Neural cell (in vitro differentiated cells): ENCODE results near the gene PTPN21.

Source experiments
- EP300 ChIP-seq: fragments of 450-650 bp; conservative IDR thresholded peaks from 2 replicates; pipeline ENCODE4 v1.6.1; 2014; ENCODE audit warnings: antibody characterized with exemption, mild to moderate bottlenecking, moderate library complexity; ENCODE audit not compliant: poor library complexity, severe bottlenecking
- EZH2 ChIP-seq: fragments of 200-600, 300-800 bp; shearing (Covaris generic), sonication (generic); IDR thresholded peaks from 2 replicates; pipeline ENCODE4 v1.6.1; 2014; ENCODE audit warnings: antibody characterized with exemption, low read length, borderline replicate concordance, mild to moderate bottlenecking; ENCODE audit not compliant: insufficient read depth, poor library complexity, severe bottlenecking
- POLR2AphosphoS5 ChIP-seq: IDR thresholded peaks from 2 replicates; pipeline ENCODE4 v1.6.1; 2012
- TAF1 ChIP-seq: IDR thresholded peaks from 2 replicates; pipeline ENCODE4 v1.6.1; 2012; ENCODE audit warnings: low read depth
- TF ChIP-seq, protein P1 (sequence below): fragments of 450-650 bp; IDR thresholded peaks from 2 replicates; pipeline ENCODE4 v1.5.1; 2014; ENCODE audit warnings: antibody characterized with exemption, mild to moderate bottlenecking, moderate library complexity; ENCODE audit not compliant: poor library complexity, severe bottlenecking
- TF ChIP-seq, protein P2 (sequence below): IDR thresholded peaks from 2 replicates; pipeline ENCODE4 v1.6.1; 2012; ENCODE audit warnings: borderline replicate concordance

DNA sequence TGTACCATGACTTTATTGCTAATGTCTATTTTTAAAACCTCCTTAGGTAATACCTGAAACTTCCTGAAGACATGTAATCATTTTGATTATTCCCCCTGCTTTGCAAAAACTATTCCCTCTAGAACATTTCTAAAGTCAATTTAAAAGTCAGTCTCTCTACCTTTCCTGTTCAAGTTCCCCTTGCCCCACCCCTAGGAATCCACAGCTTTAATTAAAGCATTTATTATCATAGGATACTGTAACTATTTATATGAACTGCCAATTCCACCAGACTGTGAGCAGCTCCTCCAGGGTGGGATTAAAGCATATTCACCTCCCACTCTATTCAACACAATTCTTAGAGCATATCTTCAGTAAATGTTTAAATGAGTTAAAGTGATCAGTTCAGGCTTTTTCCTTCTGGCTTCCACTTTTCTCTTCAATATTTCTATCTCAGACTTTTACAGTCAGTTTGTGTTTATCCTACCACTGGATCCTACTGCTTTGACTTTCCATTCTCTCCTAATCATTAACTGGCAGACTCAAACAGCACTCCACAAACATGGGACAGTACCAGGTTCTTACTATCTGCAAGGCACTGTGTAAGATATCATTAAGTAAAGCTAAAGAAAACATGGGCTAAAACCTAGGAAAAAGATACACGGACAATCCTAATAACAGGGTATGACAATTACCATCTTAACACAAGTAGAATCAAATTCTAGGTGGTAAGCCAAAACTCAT lies 39.1 kb downstream of the PTPN21 start:
- TF ChIP-seq, protein P1, sequence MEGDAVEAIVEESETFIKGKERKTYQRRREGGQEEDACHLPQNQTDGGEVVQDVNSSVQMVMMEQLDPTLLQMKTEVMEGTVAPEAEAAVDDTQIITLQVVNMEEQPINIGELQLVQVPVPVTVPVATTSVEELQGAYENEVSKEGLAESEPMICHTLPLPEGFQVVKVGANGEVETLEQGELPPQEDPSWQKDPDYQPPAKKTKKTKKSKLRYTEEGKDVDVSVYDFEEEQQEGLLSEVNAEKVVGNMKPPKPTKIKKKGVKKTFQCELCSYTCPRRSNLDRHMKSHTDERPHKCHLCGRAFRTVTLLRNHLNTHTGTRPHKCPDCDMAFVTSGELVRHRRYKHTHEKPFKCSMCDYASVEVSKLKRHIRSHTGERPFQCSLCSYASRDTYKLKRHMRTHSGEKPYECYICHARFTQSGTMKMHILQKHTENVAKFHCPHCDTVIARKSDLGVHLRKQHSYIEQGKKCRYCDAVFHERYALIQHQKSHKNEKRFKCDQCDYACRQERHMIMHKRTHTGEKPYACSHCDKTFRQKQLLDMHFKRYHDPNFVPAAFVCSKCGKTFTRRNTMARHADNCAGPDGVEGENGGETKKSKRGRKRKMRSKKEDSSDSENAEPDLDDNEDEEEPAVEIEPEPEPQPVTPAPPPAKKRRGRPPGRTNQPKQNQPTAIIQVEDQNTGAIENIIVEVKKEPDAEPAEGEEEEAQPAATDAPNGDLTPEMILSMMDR, result no peak
- no peak for TF ChIP-seq EZH2
- TF ChIP-seq POLR2AphosphoS5, result no peak
- TF ChIP-seq, protein P2, sequence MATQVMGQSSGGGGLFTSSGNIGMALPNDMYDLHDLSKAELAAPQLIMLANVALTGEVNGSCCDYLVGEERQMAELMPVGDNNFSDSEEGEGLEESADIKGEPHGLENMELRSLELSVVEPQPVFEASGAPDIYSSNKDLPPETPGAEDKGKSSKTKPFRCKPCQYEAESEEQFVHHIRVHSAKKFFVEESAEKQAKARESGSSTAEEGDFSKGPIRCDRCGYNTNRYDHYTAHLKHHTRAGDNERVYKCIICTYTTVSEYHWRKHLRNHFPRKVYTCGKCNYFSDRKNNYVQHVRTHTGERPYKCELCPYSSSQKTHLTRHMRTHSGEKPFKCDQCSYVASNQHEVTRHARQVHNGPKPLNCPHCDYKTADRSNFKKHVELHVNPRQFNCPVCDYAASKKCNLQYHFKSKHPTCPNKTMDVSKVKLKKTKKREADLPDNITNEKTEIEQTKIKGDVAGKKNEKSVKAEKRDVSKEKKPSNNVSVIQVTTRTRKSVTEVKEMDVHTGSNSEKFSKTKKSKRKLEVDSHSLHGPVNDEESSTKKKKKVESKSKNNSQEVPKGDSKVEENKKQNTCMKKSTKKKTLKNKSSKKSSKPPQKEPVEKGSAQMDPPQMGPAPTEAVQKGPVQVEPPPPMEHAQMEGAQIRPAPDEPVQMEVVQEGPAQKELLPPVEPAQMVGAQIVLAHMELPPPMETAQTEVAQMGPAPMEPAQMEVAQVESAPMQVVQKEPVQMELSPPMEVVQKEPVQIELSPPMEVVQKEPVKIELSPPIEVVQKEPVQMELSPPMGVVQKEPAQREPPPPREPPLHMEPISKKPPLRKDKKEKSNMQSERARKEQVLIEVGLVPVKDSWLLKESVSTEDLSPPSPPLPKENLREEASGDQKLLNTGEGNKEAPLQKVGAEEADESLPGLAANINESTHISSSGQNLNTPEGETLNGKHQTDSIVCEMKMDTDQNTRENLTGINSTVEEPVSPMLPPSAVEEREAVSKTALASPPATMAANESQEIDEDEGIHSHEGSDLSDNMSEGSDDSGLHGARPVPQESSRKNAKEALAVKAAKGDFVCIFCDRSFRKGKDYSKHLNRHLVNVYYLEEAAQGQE, result no peak
- TF ChIP-seq TAF1, result no peak
- TF ChIP-seq EP300, result no peak
